Measurements from ENCODE around the gene RBM38.

RBM38 gene

DNA sequence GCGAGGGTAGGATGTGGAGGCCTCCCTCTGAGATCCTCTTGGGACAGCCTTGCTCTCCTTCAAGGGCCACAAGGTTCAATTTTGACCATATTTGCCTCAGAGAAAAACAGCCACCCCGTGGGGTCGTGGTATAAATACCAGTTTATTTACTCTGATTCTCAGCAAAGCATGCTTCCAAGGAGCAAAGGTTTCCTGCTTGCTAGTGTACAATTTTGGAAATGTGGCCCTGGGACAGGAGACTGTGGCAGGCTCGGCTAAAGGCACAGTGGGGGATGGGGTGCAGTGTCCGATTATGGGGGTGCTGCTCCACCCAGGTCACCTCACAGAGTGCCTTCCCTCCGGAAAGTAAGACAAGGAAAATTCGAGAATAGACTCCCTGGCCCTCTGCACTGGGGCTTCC is 31.1 kb downstream of the RBM38 start:
- no peaks in the 10 kb centered on the region for H3K9me3 ChIP-seq (ENCODE audit: insufficient read depth, low read length)
- no peaks in the 10 kb centered on the region for H3K79me2 ChIP-seq (ENCODE audit: low read length)
- no peak overlapping the region for H3K9ac ChIP-seq (ENCODE audit: low read length)
- H3K4me3 ChIP-seq (ENCODE audit: low read length) = no peak overlapping the region
- H3K4me2 ChIP-seq (ENCODE audit: low read length) = no peak overlapping the region
- peaks cover 70% of the 10 kb centered on the region for H3K27me3 ChIP-seq (ENCODE audit: low read depth, low read length)
- TF ChIP-seq, protein P1, sequence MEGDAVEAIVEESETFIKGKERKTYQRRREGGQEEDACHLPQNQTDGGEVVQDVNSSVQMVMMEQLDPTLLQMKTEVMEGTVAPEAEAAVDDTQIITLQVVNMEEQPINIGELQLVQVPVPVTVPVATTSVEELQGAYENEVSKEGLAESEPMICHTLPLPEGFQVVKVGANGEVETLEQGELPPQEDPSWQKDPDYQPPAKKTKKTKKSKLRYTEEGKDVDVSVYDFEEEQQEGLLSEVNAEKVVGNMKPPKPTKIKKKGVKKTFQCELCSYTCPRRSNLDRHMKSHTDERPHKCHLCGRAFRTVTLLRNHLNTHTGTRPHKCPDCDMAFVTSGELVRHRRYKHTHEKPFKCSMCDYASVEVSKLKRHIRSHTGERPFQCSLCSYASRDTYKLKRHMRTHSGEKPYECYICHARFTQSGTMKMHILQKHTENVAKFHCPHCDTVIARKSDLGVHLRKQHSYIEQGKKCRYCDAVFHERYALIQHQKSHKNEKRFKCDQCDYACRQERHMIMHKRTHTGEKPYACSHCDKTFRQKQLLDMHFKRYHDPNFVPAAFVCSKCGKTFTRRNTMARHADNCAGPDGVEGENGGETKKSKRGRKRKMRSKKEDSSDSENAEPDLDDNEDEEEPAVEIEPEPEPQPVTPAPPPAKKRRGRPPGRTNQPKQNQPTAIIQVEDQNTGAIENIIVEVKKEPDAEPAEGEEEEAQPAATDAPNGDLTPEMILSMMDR (IDR thresholded peaks at IDR 0.05; ENCODE audit: low read depth, low read length) = no peak
- no peak for TF ChIP-seq EZH2phosphoT487 (IDR thresholded peaks at IDR 0.05; ENCODE audit: low read depth)
- H3K36me3 ChIP-seq (replicated peaks; ENCODE audit: low read depth, low read length) = no peaks in the 10 kb centered on the region
- H2AFZ ChIP-seq (ENCODE audit: low read depth, low read length) = no peak overlapping the region
- H4K20me1 ChIP-seq (ENCODE audit: insufficient read depth, low read length) = no peaks in the 10 kb centered on the region
- H3K27ac ChIP-seq (ENCODE audit: low read length) = no peak overlapping the region
- peaks cover 19% of the 10 kb centered on the region for H3K4me1 ChIP-seq (ENCODE audit: low read length)

- no peaks in the 10 kb centered on the region for H4K20me1 ChIP-seq (ENCODE audit: insufficient read depth, low read length)
- no peak overlapping the region for H2AFZ ChIP-seq (ENCODE audit: low read depth, low read length)
- no peak overlapping the region for H3K4me3 ChIP-seq (ENCODE audit: low read length)
- no peak for TF ChIP-seq EZH2phosphoT487 (IDR thresholded peaks at IDR 0.05; ENCODE audit: low read depth)
- TF ChIP-seq, protein P1 (IDR thresholded peaks at IDR 0.05; ENCODE audit: low read depth, low read length) = no peak
- H3K4me2 ChIP-seq (ENCODE audit: low read length) = 0 out of 2 replicates have a peak overlapping the region, but pooled peaks have one; percentile 11
- no peaks in the 10 kb centered on the region for H3K9me3 ChIP-seq (ENCODE audit: insufficient read depth, low read length)
- peaks cover 36% of the 10 kb centered on the region for H3K4me1 ChIP-seq (ENCODE audit: low read length)
- no peaks in the 10 kb centered on the region for H3K36me3 ChIP-seq (replicated peaks; ENCODE audit: low read depth, low read length)
- no peaks in the 10 kb centered on the region for H3K79me2 ChIP-seq (ENCODE audit: low read length)
- no peak overlapping the region for H3K9ac ChIP-seq (ENCODE audit: low read length)
- H3K27ac ChIP-seq (ENCODE audit: low read length) = no peak overlapping the region
- peaks cover 60% of the 10 kb centered on the region for H3K27me3 ChIP-seq (ENCODE audit: low read depth, low read length)
These were observed 34.2 kb downstream of the RBM38 start for GRCh38 chr20:57425150-57426013.

- peaks cover 36% of the 10 kb centered on the region for H3K4me1 ChIP-seq (ENCODE audit: low read length)
- no peaks in the 10 kb centered on the region for H3K79me2 ChIP-seq (ENCODE audit: low read length)
- no peak overlapping the region for H2AFZ ChIP-seq (ENCODE audit: low read depth, low read length)
- H3K9me3 ChIP-seq (ENCODE audit: insufficient read depth, low read length) = no peaks in the 10 kb centered on the region
- H3K27me3 ChIP-seq (ENCODE audit: low read depth, low read length) = peaks cover 51% of the 10 kb centered on the region
- H3K9ac ChIP-seq (ENCODE audit: low read length) = no peak overlapping the region
- 0 out of 2 replicates have a peak overlapping the region, but pooled peaks have one; percentile 2 for H3K4me2 ChIP-seq (ENCODE audit: low read length)
- H4K20me1 ChIP-seq (ENCODE audit: insufficient read depth, low read length) = no peaks in the 10 kb centered on the region
- no peak overlapping the region for H3K4me3 ChIP-seq (ENCODE audit: low read length)
- H3K27ac ChIP-seq (ENCODE audit: low read length) = no peak overlapping the region
- no peaks in the 10 kb centered on the region for H3K36me3 ChIP-seq (replicated peaks; ENCODE audit: low read depth, low read length)
- TF ChIP-seq EZH2phosphoT487 (IDR thresholded peaks at IDR 0.05; ENCODE audit: low read depth) = no peak
- TF ChIP-seq, protein P1 (IDR thresholded peaks at IDR 0.05; ENCODE audit: low read depth, low read length) = no peak
These were observed 35.1 kb downstream of the RBM38 start for GRCh38 chr20:57426271-57426689.

GRCh38 chr20:57426831-57427230 is 35.6 kb downstream of the RBM38 start:
- H3K4me2 ChIP-seq (ENCODE audit: low read length) = peak overlapping the region; percentile 2; the same call in 1 of the 2 replicates
- H3K36me3 ChIP-seq (replicated peaks; ENCODE audit: low read depth, low read length) = no peaks in the 10 kb centered on the region
- no peak for TF ChIP-seq EZH2phosphoT487 (IDR thresholded peaks at IDR 0.05; ENCODE audit: low read depth)
- TF ChIP-seq, protein P1 (IDR thresholded peaks at IDR 0.05; ENCODE audit: low read depth, low read length) = no peak
- no peaks in the 10 kb centered on the region for H3K9me3 ChIP-seq (ENCODE audit: insufficient read depth, low read length)
- no peaks in the 10 kb centered on the region for H3K79me2 ChIP-seq (ENCODE audit: low read length)
- no peak overlapping the region for H2AFZ ChIP-seq (ENCODE audit: low read depth, low read length)
- H3K27ac ChIP-seq (ENCODE audit: low read length) = no peak overlapping the region
- H3K9ac ChIP-seq (ENCODE audit: low read length) = no peak overlapping the region
- no peaks in the 10 kb centered on the region for H4K20me1 ChIP-seq (ENCODE audit: insufficient read depth, low read length)
- peaks cover 36% of the 10 kb centered on the region for H3K4me1 ChIP-seq (ENCODE audit: low read length)
- H3K4me3 ChIP-seq (ENCODE audit: low read length) = no peak overlapping the region
- peaks cover 45% of the 10 kb centered on the region for H3K27me3 ChIP-seq (ENCODE audit: low read depth, low read length)
